Measurements from ENCODE around the gene SEMA5B. TPM values are rescaled to one million over a fixed set of nuclear protein-coding genes. Genes with fewer than 3 reads are reported as not detected.

SEMA5B gene
- polyA plus RNA-seq, 1 donor from 2014 or later, result 7.0 TPM

DNA sequence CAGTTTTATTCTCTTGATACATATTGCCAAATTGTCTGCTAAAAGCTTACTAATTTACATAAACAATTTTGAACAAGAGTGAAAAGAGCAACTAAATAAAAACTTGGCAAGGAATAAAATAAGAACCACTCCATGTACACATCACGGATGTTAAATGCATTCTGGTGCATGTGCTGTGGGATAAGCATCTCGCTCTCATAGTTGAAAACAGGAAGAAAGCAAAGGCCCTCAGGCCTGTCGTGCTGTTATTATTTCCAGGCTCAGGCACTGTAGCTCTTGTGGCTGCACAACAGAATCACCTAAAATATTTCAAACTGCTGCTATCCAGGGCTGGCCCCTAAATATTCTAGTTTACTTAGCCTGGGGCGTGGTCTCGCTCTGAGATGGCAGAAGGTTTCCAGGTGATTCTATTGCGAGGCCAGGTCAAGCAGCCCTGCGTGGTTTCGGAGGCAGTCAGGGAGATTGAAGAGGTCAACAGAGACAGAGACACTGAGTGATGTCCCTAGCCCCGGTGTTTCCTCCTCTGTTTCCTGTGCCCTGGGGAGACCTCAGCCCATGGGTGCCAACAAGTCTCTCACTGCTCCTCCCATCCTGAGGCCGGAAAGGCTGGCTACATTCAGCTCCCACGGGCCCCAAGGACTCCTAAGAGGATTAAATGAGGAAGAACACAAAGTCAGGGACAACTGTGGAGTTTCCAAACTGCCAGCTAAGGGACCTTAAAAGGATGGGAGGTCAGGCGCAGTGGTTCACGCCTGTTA lies 21.1 kb upstream of the SEMA5B start:
- Histone ChIP-seq H3F3A (ENCODE audit: insufficient read depth, low read length, poor library complexity, severe bottlenecking) (no peaks in the 10 kb centered on the region), H3K27me3 (ENCODE audit: insufficient read depth, low read depth, low read length) (no peaks in the 10 kb centered on the region), H3K9me2 (ENCODE audit: insufficient read depth, low read length) (no peaks in the 10 kb centered on the region), H3K4me2 (ENCODE audit: low read length) (no peak overlapping the region), H3K36me3 (ENCODE audit: insufficient read depth, low read length) (no peaks in the 10 kb centered on the region), H3K4me3 (ENCODE audit: low read length) (no peak overlapping the region), H2AFZ (ENCODE audit: low read depth, low read length) (no peak overlapping the region), H3K27ac (ENCODE audit: low read length) (no peak overlapping the region), H4K20me1 (ENCODE audit: insufficient read depth) (no peaks in the 10 kb centered on the region), H3K79me2 (replicated peaks; ENCODE audit: insufficient read depth, low read length) (no peaks in the 10 kb centered on the region), H3K9ac (ENCODE audit: low read length) (no peak overlapping the region), H3K9me3 (ENCODE audit: low read length) (no peaks in the 10 kb centered on the region)
- TF ChIP-seq RAD21 (conservative IDR thresholded peaks at IDR 0.05) (no peak), CTCF (IDR thresholded peaks at IDR 0.05; ENCODE audit: poor library complexity, severe bottlenecking) (no peak), TAF1 (IDR thresholded peaks at IDR 0.05; ENCODE audit: low read depth) (no peak), POLR2AphosphoS5 (IDR thresholded peaks at IDR 0.05) (no peak), SMC3 (conservative IDR thresholded peaks at IDR 0.05; ENCODE audit: poor library complexity) (no peak), MXI1 (conservative IDR thresholded peaks at IDR 0.05; ENCODE audit: poor library complexity, severe bottlenecking) (no peak), REST (IDR thresholded peaks at IDR 0.05; ENCODE audit: borderline replicate concordance) (no peak), EP300 (conservative IDR thresholded peaks at IDR 0.05; ENCODE audit: poor library complexity, severe bottlenecking) (no peak), EZH2 (IDR thresholded peaks at IDR 0.05; ENCODE audit: borderline replicate concordance, insufficient read depth, low read length, poor library complexity, severe bottlenecking) (no peak)

DNA sequence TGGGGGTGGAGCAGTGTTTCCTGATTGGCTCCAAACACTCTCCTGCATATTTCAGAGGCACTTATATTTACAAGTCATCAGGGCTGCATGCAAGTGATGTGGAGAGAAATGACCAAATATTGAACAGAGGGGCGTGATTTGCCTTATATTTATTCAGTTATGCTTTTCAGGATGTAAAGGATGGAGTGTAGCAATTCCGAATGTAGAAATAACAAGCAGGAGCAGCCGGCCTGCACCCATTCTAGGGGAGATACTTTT lies 19.4 kb upstream of the SEMA5B start:
- Histone ChIP-seq H2AFZ (ENCODE audit: low read depth, low read length) (no peak overlapping the region), H3K9ac (ENCODE audit: low read length) (no peak overlapping the region), H3K27ac (ENCODE audit: low read length) (no peak overlapping the region)

More for the DNA sequence above, 19.4 kb upstream of the SEMA5B start:
- Histone ChIP-seq H3K27me3 (ENCODE audit: insufficient read depth, low read depth, low read length) (no peaks in the 10 kb centered on the region), H3K36me3 (ENCODE audit: insufficient read depth, low read length) (no peaks in the 10 kb centered on the region), H3F3A (ENCODE audit: insufficient read depth, low read length, poor library complexity, severe bottlenecking) (no peaks in the 10 kb centered on the region), H4K20me1 (ENCODE audit: insufficient read depth) (no peaks in the 10 kb centered on the region), H3K4me3 (ENCODE audit: low read length) (no peak overlapping the region), H3K9me2 (ENCODE audit: insufficient read depth, low read length) (no peaks in the 10 kb centered on the region), H3K9me3 (ENCODE audit: low read length) (no peaks in the 10 kb centered on the region), H3K79me2 (replicated peaks; ENCODE audit: insufficient read depth, low read length) (no peaks in the 10 kb centered on the region), H3K4me2 (ENCODE audit: low read length) (no peak overlapping the region)
- TF ChIP-seq EP300 (conservative IDR thresholded peaks at IDR 0.05; ENCODE audit: poor library complexity, severe bottlenecking) (no peak), EZH2 (IDR thresholded peaks at IDR 0.05; ENCODE audit: borderline replicate concordance, insufficient read depth, low read length, poor library complexity, severe bottlenecking) (no peak), MXI1 (conservative IDR thresholded peaks at IDR 0.05; ENCODE audit: poor library complexity, severe bottlenecking) (no peak), SMC3 (conservative IDR thresholded peaks at IDR 0.05; ENCODE audit: poor library complexity) (no peak)
